ENCODE measurements around the gene USP4. TPM values are rescaled to one million over a fixed set of nuclear protein-coding genes. Genes with fewer than 3 reads are reported as not detected.
"Not testable (repeated sequence)": the region's sequence is repeated elsewhere in the genome, so short reads cannot be mapped to it uniquely, and the experiment has no call there.

The USP4 gene
- total RNA-seq, 2 donors from 2014 or later: 90.9 to 105 TPM

DNA sequence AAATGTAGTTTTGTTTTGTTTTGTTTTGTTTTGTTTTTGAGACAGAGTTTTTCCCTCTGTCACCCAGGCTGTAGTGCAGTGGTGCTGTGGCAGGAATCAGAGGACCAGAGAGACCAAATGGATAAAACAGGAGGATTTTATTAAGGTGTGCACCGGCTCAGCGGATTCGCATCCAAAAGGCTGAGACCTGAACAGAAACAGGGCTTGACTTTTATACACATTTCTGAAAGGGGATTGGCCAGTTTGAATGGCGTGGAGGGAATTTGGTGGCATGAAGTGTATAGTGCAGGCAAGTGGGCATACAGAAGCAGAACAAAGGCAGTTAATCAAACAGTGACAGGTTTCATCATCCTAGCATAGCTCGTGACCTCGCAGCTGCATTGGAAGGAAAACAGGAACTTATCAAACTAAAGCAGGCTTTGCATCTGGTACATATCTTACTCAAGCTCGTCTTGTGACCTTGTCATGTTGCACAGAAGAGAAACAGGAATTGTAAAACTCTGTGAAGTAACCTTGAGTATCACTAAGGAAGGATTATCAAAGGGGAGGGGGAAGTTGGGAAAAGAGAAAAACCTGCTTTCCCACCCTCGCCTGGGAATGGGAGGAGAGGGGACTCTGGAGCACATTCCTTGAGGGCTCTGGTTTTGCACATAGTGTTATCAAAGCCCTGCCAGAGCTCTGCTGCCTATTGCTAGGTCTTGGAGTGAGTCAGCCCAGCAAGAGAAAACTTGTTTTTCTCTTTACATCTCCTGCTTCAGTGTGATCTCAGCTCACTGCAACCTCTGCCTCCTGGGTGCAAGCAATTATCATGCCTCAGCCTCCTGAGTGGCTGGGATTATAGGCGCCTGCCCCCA is 101.4 kb downstream of the USP4 start:
- peaks cover 12% of the 10 kb centered on the region for H3K36me3 Mint-ChIP-seq

GRCh38 chr3:49237344-49237743 is 102.5 kb downstream of the USP4 start:
- ATAC-seq: no peak
- Mint-ChIP-seq H3K9me3 (peaks cover 6% of the 10 kb centered on the region), H3K27me3 (peaks cover 5 to 7% of the 10 kb centered on the region in 2 donors), H3K4me3 (no peak overlapping the region), H3K27ac (no peak overlapping the region), H3K4me1 (ENCODE audit: low read depth in 2 of 2) (no peaks in the 10 kb centered on the region), H3K36me3 (peaks cover 22% of the 10 kb centered on the region)
- DNase-seq (ENCODE audit: low spot score): no peak

More for the DNA sequence above, 101.4 kb downstream of the USP4 start:
- H3K4me1 Mint-ChIP-seq (ENCODE audit: low read depth in 2 of 2): no peaks in the 10 kb centered on the region
- DNase-seq (ENCODE audit: low spot score): no peak
- peaks cover 5 to 7% of the 10 kb centered on the region in 2 donors for H3K27me3 Mint-ChIP-seq
- H3K4me3 Mint-ChIP-seq: no peak overlapping the region
- no peak for ATAC-seq
- H3K27ac Mint-ChIP-seq: no peak overlapping the region
- H3K9me3 Mint-ChIP-seq: peaks cover 3% of the 10 kb centered on the region

DNA sequence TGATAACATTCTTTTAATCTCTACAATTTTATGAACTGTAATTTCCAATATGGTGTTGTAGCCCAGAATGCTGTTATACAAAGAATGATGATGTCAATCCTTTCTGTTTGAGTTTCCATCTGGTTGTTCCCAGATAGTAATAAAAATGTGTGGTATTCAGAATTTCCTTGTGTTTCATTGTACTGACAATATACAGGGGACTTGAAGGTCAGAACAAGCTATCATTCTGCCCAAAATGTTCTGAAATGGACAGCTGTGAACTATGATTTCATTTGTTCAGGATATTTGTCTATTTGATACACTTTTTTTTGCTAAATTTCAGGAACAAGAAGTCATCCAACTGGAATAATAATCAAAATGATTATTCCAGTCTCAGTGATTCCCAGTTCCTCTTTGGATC is 103.6 kb downstream of the USP4 start:
- Mint-ChIP-seq H3K27me3 (peaks cover 7 to 12% of the 10 kb centered on the region in 2 donors), H3K4me3 (no peak overlapping the region), H3K27ac (no peak overlapping the region), H3K9me3 (peaks cover 10% of the 10 kb centered on the region), H3K36me3 (peaks cover 30% of the 10 kb centered on the region), H3K4me1 (ENCODE audit: low read depth in 2 of 2) (no peaks in the 10 kb centered on the region)
- DNase-seq (ENCODE audit: low spot score) (no peak), ATAC-seq (no peak)

GRCh38 chr3:49228817-49229216 is 111.0 kb downstream of the USP4 start:
- H3K27ac Mint-ChIP-seq; H3K4me3 Mint-ChIP-seq; ATAC-seq; H3K4me1 Mint-ChIP-seq (ENCODE audit: low read depth in 2 of 2); DNase-seq (ENCODE audit: low spot score): not testable (repeated sequence)
- Mint-ChIP-seq H3K27me3 (peaks cover 6 to 13% of the 10 kb centered on the region in 2 donors), H3K36me3 (peaks cover 40% of the 10 kb centered on the region), H3K9me3 (peaks cover 20% of the 10 kb centered on the region)

Other genes with a start within 250 kb of the USP4 start
- gene QRICH1, start 246.0 kb downstream of the USP4 start, total RNA-seq: 100 to 1,000 TPM; 127 to 145 TPM
- 100 to 1,000 TPM; 207 to 261 TPM for gene QARS1, start 235.3 kb downstream of the USP4 start, total RNA-seq
- gene USP19, start 219.2 kb downstream of the USP4 start, total RNA-seq: 10 to 100 TPM; 54.4 to 65.0 TPM
- not detected for gene LAMB2, start 207.0 kb downstream of the USP4 start, total RNA-seq
- gene CCDC71, start 173.7 kb downstream of the USP4 start, total RNA-seq: 10 to 100 TPM; 21.0 to 24.7 TPM
- gene KLHDC8B, start 168.5 kb downstream of the USP4 start, total RNA-seq: 1 to 10 TPM; 1.3 to 3.1 TPM
- gene C3orf62, start 62.8 kb downstream of the USP4 start, total RNA-seq: 10 to 100 TPM; 10.7 to 18.1 TPM
- 100 to 1,000 TPM in 1 of 2 donors, 10 to 100 TPM in 1; 95.4 to 107 TPM for gene GPX1, start 18.3 kb upstream of the USP4 start, total RNA-seq
- 100 to 1,000 TPM; 436 to 448 TPM for gene RHOA, start 71.9 kb upstream of the USP4 start, total RNA-seq
- gene TCTA, start 72.4 kb upstream of the USP4 start, total RNA-seq: 10 to 100 TPM; 20.5 to 21.1 TPM
- 1 to 10 TPM; 4.4 to 6.0 TPM for gene AMT, start 82.4 kb upstream of the USP4 start, total RNA-seq
- 10 to 100 TPM; 10.6 to 14.9 TPM for gene NICN1, start 89.3 kb upstream of the USP4 start, total RNA-seq
- 10 to 100 TPM; 22.0 to 27.8 TPM for gene DAG1, start 130.2 kb upstream of the USP4 start, total RNA-seq
- under 1 TPM; 0.39 to 0.59 TPM for gene BSN, start 214.4 kb upstream of the USP4 start, total RNA-seq